Activated gamma-delta T cell treated with anti-CD3 and anti-CD28 coated beads, Interleukin-2, amount 50 U/mL, for 16 hours (primary cell): ENCODE results near the gene NPTX1.

ENCODE experiments used
- DNase-seq: peaks from one replicate; pipeline ENCODE4 v3.0.0-alpha.2; 2020; ENCODE audit warnings: low read depth

Gene NPTX1

GRCh38 chr17:80503031-80503430, 26.6 kb upstream of the NPTX1 start:
- DNase-seq = no peak

- no peak for DNase-seq
These were observed 26.1 kb upstream of the NPTX1 start for GRCh38 chr17:80502578-80502877.

GRCh38 chr17:80501741-80502577, 25.6 kb upstream of the NPTX1 start:
- no peak for DNase-seq

DNA sequence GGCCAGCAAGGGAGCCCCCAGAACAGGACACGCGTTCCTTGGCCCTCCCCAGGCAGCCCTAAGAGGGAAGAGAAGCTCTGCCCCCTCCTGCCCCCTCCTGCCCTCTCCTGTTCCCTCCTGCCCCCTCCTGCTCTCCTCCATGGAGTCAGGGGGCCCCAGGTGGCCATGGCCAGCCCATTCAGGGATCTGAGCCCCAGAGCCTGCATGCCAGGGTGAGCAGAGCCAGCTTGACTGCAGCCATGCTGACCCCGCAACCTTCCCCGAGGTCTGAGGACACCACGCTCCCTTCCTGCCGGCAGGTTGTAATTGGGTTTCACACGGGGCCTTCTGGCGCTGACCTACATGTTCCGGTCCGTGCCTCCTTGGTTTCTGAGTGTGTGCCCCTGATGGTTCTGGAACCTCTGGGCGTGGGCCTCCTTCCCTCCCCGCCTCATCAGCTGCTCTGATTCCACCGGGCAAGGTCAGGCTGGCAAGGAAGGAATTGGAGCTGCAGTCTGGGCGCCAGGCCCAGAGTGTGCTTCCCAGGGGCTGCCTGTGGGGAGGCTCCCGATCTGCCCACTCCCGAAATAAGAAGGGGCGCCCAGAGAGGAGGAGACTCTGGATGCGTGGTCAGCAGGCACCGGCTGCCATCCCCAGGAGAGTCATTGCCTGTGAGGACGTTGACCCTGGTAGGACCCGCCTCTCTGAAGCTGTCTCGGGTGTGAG, 23.7 kb upstream of the NPTX1 start:
- DNase-seq = no peak

DNA sequence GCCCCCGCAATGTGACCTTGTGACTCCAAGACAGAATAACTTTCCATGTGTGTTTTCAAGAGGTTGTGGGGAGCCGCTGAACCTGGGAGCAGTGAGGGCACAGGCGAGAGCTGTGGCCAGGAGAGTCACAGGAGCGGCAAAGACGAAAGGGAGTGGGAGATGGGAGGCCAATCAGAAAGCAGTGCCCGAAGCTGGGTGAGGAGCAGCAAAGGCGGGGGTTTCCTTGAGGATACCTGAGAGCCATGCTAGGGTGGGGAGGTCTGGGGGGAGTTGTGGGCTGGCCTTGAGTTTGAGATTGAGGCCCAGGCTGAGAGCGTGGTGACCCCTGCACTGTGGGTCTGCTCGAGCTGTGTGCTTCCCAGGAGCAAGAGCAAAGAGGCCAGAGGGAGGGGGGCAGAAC, 23.2 kb upstream of the NPTX1 start:
- no peak for DNase-seq

DNA sequence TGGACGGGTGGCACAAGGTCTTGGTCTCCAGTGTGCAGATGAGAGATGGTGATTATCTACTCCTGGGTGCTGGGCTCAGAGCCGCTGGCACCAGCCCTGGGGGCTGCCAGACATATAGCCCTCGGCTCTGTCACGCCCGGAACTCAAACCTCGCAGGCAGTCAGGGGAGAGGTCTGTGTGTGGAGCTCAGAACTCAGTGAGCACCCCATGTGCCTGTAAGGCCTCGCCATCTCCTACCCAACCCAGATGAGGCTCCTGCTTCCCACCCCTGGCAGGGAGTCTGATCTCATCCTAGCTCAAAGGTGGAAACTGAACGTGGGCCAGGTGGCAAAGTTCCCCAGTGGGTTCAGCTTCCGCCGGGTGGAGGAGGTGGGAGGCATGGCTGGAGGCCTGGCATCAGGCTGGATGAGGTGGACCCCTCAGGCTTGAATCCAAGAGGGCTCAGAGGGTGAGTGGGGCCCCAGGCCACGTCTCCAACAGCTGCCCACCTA, 22.6 kb upstream of the NPTX1 start:
- no peak for DNase-seq

- DNase-seq = no peak
These were observed 22.0 kb upstream of the NPTX1 start for GRCh38 chr17:80498242-80498919.

- no peak for DNase-seq
These were observed 21.4 kb upstream of the NPTX1 start for GRCh38 chr17:80497726-80498241.

- no peak for DNase-seq
These were observed 18.1 kb upstream of the NPTX1 start for GRCh38 chr17:80494547-80494946.

DNA sequence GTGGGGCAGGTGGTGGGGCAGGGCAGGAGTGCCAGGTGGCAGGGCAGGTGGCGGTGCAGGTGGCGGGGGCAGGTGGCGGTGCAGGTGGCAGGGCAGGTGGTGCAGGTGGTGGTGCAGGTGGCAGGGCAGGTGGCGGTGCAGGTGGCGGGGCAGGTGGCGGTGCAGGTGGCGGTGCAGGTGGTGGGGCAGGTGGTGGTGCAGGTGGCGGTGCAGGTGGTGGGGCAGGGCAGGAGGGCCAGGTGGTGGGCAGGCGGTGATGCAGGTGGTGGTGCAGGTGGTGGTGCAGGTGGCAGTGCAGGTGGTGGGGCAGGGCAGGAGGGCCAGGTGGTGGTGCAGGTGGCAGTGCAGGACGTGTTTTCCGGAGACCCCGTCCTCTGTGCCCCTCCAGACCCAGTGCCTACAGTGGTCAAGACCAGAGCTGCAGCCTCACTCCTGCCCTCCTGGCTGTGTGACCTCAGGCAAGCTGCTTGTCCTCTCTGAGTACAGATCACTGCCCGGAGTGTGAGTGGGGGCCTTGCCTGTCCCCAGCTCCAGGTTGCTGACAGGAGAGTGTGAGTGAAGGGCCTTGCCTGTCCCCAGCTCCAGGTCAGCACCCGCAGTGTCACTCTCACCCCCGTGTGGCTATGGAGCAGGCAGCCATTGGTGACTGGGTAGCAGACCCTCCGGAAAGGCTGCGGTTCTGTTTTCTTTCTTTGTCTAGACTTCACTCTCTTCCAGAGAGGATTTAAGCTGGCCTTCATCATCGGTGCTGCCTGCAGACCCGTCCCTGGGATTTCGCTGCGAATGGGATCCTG, 16.1 kb upstream of the NPTX1 start:
- no peak for DNase-seq

- DNase-seq = no peak
These were observed 15.3 kb upstream of the NPTX1 start for GRCh38 chr17:80491478-80492342.

- no peak for DNase-seq
These were observed 11.1 kb upstream of the NPTX1 start for GRCh38 chr17:80487511-80487910.

GRCh38 chr17:80486692-80487091, 10.3 kb upstream of the NPTX1 start:
- DNase-seq = no peak

GRCh38 chr17:80485846-80486245, 9.4 kb upstream of the NPTX1 start:
- DNase-seq = no peak

DNA sequence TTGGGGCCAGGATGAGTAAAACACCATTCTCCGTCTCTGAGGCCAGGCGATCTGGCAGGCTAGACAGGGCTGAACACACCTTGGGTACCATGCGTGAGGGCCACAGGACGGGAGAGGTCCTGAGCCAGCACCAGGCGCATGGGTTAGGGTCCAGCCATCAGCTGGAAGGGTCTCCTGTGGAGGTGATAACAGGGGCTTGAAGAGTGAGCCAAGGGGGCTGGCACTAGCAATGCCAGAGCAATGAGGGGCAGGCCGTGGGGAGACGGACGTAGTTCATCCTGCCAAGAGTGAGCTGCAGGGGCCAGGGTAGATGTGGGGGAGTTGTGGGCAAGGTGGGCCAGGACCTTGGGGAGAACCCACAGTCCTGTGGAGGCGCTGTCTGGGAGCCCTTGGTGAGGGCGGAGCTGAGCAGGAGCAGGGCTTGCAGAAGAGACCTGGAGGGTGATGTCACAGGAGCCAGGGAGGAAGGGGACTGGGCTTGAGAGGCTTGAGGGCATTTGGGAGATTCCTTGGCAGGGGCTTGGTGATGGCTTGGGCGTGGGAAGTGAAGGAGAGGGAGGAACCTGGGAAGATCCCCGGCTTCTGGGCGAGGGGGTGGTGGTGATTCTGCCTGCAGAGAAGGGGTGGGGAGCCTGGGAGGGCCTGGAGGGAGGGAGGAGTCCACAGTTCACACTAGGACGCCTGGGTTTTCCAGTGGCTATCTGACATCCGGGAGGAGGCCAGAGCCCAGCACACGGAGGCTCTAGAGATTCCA, 6.3 kb upstream of the NPTX1 start:
- no peak for DNase-seq

GRCh38 chr17:80482058-80482318, 5.6 kb upstream of the NPTX1 start:
- DNase-seq = no peak

DNA sequence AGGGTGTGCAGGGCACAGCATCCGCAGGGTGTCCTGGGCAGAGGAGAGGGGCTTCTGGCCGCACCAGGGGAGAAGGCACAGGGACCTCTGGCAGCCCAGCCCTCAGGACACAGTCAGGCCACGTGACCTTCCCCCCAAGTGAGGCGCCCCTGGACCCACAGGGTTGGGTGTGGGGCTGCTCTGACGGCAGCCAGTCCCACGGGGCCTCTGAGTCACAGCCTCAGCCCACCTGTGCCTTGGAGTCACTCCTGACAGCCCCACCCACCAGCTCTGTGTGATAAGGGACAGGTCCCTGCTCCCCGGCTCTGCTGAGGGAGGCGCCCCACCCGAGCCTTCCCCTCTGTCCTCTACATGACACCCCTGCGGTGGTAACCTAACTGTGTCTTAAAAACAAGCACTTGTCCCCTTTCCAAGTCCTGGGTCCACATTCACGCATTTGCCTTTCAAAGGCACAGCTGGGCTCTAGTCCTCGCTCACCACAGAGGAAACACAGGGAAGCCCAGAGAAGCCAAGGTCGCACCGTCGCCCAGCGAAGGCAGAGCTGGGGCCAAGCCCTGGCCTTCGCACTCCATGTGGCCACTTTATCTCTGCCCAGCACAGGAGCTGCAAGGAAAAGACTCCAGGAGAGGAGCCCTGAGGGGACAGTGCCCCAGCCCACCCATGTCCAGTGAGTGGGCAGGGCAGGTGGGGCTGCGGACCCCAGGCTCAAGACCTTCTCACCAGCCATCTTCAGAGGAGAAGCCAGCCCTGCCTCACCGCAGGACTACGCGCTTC, 5.1 kb upstream of the NPTX1 start:
- DNase-seq = no peak

- no peak for DNase-seq
These were observed 3.8 kb upstream of the NPTX1 start for GRCh38 chr17:80480248-80480647.

DNA sequence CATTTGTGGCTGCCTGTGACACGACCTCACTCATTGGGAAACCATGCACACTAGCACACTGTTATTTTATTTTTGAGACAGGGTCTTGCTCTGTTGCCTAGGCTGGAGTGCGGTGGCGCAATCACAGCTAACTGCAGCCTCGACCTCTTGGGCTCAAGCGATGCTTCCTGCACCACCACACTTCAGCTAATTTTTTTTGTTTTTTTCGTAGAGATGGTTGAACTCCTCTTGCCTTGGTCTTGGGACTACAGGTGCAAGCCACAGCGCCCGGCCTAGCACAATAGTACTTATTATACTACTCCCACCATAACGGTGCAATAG, 2.8 kb upstream of the NPTX1 start:
- no peak for DNase-seq
